Activated B cell treated with CpG ODN at 0.5 μM for 24 hours (primary cell): ENCODE results near the gene MSI2. TPM values are rescaled to one million over a fixed set of nuclear protein-coding genes. Genes with fewer than 3 reads are reported as not detected.

ENCODE experiments used
- ATAC-seq: fragments of 200-7000 bp; cut with Tn5 transposase; one replicate; pipeline ENCODE4 v1.10.0; 2021; ENCODE audit warnings: low read depth, mild to moderate bottlenecking, moderate library complexity
- CTCF ChIA-PET: fragments of 350-600 bp; sonication (Branson Sonifier 250); formaldehyde crosslinking; loops from one replicate; lab custom pipeline; 2021; ENCODE audit warnings: antibody characterized with exemption; lab: Charles Lee
- POLR2A ChIA-PET: fragments of 350-600 bp; sonication (Branson Sonifier 250); formaldehyde crosslinking; loops from one replicate; lab custom pipeline; 2021; ENCODE audit warnings: antibody characterized with exemption; lab: Charles Lee
- DNase-seq: peaks from one replicate; pipeline ENCODE4 v3.0.0; 2022
- H3K27ac Mint-ChIP-seq: one replicate; pipeline ENCODE4 v1.8.0; 2020; ENCODE audit warnings: mixed read lengths
- H3K27me3 Mint-ChIP-seq: one replicate; pipeline ENCODE4 v1.8.0; 2021; ENCODE audit warnings: mixed read lengths
- H3K36me3 Mint-ChIP-seq: one replicate; pipeline ENCODE4 v1.8.0; 2021; ENCODE audit warnings: low read depth, mixed read lengths
- H3K4me1 Mint-ChIP-seq: one replicate; pipeline ENCODE4 v1.8.0; 2021; ENCODE audit warnings: mixed read lengths
- H3K4me3 Mint-ChIP-seq: one replicate; pipeline ENCODE4 v1.8.0; 2020; ENCODE audit warnings: mild to moderate bottlenecking, mixed read lengths
- H3K9me3 Mint-ChIP-seq: one replicate; pipeline ENCODE4 v1.8.0; 2020; ENCODE audit warnings: mixed read lengths
- CTCF ChIP-seq: fragments of 200-600 bp; IDR thresholded peaks from one replicate; pipeline ENCODE4 v1.8.0; 2022; ENCODE audit warnings: antibody characterized with exemption, mild to moderate bottlenecking
- intact Hi-C: fragments of 100-400 bp; cut with micrococcal nuclease; formaldehyde crosslinking; loops from one replicate; pipeline ENCODE4 v1.15.1; 2024
- total RNA-seq: library from RNA; stranded (reverse); gene quantifications from 2 replicates; pipeline ENCODE4 v1.2.3, GENCODE V29; 2022

The MSI2 gene
- total RNA-seq, 1 donor from 2014 or later, result 102 TPM

DNA sequence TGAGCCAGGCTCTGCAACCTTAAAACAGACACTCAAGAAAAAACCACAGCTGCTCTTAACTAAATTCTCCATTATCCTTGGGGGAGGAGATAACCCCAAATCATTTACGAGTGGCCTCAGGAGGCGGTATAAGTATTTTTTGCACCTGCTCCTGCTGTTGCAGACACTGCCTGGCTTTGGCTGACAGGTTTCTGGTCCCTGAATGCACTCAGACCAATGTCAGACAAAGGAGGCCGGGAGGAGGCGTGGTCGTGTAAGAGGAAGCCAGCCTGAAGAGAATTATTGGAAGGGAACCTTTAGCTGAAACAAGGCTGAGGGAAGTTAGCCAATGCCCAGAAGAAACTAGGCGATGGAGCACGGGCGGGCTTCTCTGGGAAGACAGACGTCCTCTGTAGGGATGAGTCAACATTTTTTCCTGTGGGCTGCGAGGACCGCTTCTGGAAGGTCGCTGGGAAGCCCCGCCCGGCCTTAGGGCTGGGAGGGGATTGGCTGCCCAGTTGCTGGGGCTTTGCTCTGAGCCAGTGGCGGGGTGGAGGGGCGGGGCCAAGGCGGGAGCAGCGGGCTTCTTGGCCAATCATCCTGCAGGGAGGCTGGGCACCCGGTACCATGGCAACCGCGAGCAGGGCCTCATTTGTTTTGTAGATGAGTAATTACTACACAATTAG is 406.5 kb downstream of the MSI2 start:
- H3K36me3 Mint-ChIP-seq, result peaks cover 11% of the 10 kb centered on the region
- TF ChIP-seq CTCF, result no peak
- ChIA-PET POLR2A (interaction anchor here (0.6 to 2.2 kb wide), 2 partner anchors 26 to 46 kb away, joined by 5 to 7 read pairs; no protein-coding TSS in a partner anchor), CTCF (interaction anchor here (5.6 kb wide), 1 partner anchor 9 kb away, joined by 28 read pairs; no protein-coding TSS in a partner anchor)
- H3K27ac Mint-ChIP-seq, result peak overlapping the region; percentile 61
- intact Hi-C loops, result loop anchor here (5.0 kb wide), 1 partner anchor 35 kb away; no protein-coding TSS in a partner anchor
- H3K4me1 Mint-ChIP-seq, result peaks cover 41% of the 10 kb centered on the region
- DNase-seq, result peak; percentile 32
- H3K27me3 Mint-ChIP-seq, result no peaks in the 10 kb centered on the region
- H3K9me3 Mint-ChIP-seq, result no peaks in the 10 kb centered on the region
- peak overlapping the region; percentile 73 for H3K4me3 Mint-ChIP-seq
- peak; percentile 80 for ATAC-seq

DNA sequence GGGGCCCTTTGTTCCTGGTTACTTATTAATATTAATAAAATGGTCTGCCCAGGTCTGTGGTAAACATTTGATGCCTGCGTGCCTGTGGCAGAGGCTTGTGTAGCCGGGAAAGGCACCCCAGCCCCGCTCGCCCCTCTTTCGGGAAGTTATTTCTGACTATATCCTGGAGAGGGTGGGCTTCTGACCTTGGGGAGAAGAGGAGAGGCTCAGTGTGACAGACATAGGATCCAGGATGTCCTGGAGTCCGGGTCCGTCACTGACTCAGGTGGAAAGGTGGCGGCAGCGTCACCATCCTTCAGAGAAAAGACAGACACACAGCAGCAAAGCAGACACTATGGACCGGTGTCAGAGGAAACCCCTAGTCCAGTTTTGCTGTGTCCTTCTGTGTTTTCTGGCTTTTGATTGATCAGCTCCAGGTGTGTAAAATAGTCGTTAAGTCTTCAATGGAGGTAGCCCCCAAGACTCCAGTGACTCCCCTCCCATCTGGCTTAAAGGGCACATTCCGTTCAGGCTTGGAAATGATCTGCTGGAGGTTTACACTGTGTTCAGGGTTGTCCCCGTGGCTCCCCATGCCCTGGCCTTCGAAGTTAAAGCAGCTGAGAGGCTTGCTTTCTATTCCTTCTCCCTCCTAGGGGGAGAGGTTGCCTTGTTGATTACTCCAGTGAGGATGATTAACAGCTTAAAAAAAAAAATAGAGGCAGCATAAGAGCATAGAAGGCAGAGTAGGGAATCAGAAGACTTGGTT is 407.2 kb downstream of the MSI2 start:
- H3K4me1 Mint-ChIP-seq, result peaks cover 41% of the 10 kb centered on the region
- no peaks in the 10 kb centered on the region for H3K9me3 Mint-ChIP-seq
- ChIA-PET POLR2A (interaction anchor here (2.2 kb wide), 1 partner anchor 26 kb away, joined by 7 read pairs; no protein-coding TSS in a partner anchor), CTCF (interaction anchor here (5.6 kb wide), 1 partner anchor 8 kb away, joined by 28 read pairs; no protein-coding TSS in a partner anchor)
- peak overlapping the region; percentile 61 for H3K27ac Mint-ChIP-seq
- H3K4me3 Mint-ChIP-seq, result no peak overlapping the region
- TF ChIP-seq CTCF, result no peak
- DNase-seq (no peak), ATAC-seq (no peak)
- no peaks in the 10 kb centered on the region for H3K27me3 Mint-ChIP-seq
- peaks cover 8% of the 10 kb centered on the region for H3K36me3 Mint-ChIP-seq
- intact Hi-C loops, result loop anchor here (5.0 kb wide), 1 partner anchor 36 kb away; no protein-coding TSS in a partner anchor

DNA sequence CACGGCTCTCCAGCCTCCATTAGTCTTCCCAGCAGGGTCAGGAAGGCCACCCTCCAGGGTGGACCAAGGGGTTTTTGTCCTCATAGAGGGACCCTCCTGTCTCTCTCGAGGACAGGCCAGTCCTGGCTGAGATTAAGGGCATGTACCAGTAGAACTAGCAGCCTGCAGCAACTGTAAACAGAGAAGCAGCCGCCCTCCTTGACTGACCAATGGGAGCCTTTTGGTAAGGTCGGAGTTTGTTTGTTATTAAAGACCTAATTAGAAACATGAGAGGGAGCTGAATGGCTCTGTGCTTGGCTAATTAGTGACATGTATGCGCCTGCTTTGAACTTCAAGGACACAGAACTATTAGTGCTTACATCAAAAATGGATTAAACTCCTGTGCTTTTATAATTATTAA is 408.8 kb downstream of the MSI2 start:
- no peaks in the 10 kb centered on the region for H3K9me3 Mint-ChIP-seq

DNA sequence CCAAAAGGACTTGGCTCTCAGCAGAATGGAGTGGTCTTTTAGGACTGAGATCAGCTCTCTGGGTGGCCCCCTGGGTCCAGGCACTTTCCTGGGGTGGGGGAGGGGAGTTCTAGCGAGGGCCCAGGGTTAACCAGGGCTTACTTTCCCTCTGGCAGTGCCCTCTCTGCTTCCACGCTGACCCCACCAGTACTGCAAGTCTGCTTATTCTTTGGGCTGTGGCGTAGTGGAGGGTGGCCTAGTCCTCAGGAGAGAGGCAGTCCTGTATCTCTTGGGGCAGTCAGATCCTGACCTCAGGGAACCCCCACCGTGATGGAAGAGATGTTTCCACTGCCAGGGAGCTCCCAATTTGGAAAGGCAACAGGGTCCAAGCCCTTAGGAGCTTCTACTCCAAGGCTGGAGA is 409.4 kb downstream of the MSI2 start:
- DNase-seq, result no peak
- no peaks in the 10 kb centered on the region for H3K9me3 Mint-ChIP-seq
- peaks cover 41% of the 10 kb centered on the region for H3K4me1 Mint-ChIP-seq
- H3K36me3 Mint-ChIP-seq, result peaks cover 8% of the 10 kb centered on the region
- intact Hi-C loops, result loop anchor here (1.0 kb wide), 1 partner anchor 61 kb away; no protein-coding TSS in a partner anchor
- no peak overlapping the region for H3K4me3 Mint-ChIP-seq
- peak overlapping the region; percentile 76 for H3K27ac Mint-ChIP-seq
- no peak for TF ChIP-seq CTCF
- POLR2A ChIA-PET, result interaction anchor here (0.6 to 2.0 kb wide), 4 partner anchors 28 to 60 kb away, joined by 3 to 8 read pairs (median 5); no protein-coding TSS in a partner anchor
- CTCF ChIA-PET, result interaction anchor here (1.0 to 2.3 kb wide), 5 partner anchors 62 to 423 kb away, joined by 3 to 18 read pairs (median 5); no protein-coding TSS in a partner anchor
- no peak for ATAC-seq
- H3K27me3 Mint-ChIP-seq, result no peaks in the 10 kb centered on the region

More for the DNA sequence above, 408.8 kb downstream of the MSI2 start:
- DNase-seq (no peak), ATAC-seq (no peak)
- H3K27ac Mint-ChIP-seq, result no peak overlapping the region
- POLR2A ChIA-PET, result interaction anchor here (0.6 to 2.0 kb wide), 2 partner anchors 28 to 60 kb away, joined by 4 to 8 read pairs; no protein-coding TSS in a partner anchor
- H3K4me3 Mint-ChIP-seq, result no peak overlapping the region
- H3K4me1 Mint-ChIP-seq, result peaks cover 41% of the 10 kb centered on the region
- peaks cover 13% of the 10 kb centered on the region for H3K36me3 Mint-ChIP-seq
- intact Hi-C loops, result no loop called here
- CTCF ChIA-PET, result interaction anchor here (0.6 to 2.3 kb wide), 4 partner anchors 67 to 422 kb away, joined by 3 to 18 read pairs (median 4); no protein-coding TSS in a partner anchor
- no peak for TF ChIP-seq CTCF
- no peaks in the 10 kb centered on the region for H3K27me3 Mint-ChIP-seq
